HCEC 1CT (cell line): ENCODE results near the gene APOD.

ENCODE experiments used
- DNase-seq: peaks from one replicate; pipeline ENCODE4 v3.0.0-alpha.2; 2017

Gene APOD

DNA sequence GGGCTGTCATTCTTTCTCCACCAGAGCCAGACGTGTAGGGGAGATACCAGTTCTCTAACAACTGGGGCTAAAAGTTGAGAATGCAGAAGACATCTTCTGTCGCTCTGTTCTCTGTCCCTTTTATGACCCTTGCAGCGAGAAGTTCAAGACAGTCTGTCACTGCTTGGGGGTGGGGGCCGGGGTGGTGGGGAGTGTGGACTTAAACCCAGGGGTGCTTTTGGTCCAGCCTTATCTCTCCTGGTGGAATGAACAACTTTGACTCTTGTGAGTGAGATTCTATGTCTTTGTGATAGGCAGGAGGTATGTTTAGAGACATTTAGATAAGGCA, 767 bp upstream of the APOD start:
- DNase-seq = no peak

DNA sequence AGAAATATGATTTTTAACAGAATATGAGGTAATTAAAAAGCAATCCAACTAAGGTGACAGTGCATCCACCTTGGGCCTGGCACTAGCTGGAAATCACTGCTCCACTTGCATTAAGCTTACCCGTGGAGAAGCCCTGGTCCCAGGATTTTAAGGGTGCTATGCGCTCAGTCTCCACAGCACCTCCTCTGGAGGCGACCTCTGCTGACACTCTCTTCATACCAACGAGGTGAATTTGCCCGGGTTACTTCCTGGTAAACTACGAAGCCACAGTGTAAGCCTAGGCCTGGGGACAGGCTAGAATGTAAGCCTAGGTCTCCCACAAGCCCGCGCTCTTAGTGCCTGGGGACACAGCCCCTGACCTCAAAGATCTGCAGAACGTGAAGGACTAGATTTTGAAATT, 793 bp downstream of the APOD start:
- no peak for DNase-seq

DNA sequence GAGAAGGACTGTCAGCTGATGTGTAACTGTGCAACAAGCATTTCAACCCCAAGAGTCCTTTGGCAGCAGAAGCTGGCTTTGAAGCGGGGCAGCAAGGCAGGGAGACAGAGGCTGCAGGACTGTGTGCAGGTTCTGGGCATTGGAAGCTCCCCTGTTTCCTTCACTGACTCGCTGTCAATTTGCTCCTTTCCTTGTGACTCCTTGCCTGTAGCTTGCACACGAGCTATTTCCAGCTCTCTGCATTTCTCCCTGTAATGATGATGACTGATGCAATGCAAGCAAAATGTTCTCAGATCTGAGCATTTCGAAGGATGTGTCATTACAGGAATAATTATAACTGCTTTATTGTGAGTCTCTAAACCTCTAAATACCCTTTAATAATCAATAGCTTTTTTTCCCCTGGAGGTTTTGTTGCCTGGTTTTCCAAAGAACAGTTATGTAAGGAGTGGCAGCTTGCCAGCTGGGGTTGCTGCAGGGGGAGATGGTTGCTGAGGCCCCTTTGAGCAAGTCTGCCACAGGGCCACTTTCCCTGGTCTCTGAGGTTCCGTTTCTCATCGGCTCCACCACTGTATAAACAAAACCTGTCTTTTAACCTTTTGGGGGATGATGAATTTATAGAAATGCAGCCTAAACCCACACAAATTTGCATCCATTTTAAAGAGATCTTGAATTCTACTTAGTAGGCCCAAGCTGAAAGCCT, 2.8 kb downstream of the APOD start:
- peak; percentile 15 for DNase-seq

DNA sequence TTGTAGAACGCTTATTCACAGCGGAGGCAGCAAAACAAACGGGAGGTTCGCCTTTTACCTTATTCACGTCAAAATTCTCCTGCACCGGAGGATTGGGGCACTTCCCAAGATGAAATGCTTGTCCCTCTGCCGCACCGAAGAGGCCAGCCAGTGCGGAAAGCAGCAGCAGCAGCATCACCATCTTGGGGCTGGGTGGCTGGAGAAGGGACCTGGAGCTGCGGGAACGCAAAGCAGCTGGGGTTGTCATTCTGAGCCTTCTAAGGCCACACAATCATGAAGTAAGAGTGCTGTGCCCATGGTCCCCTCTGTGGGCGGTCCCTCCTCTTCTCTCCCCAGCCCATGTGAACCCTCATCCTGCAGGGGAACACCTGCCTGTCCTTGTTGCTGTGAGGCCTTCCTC, 4.5 kb downstream of the APOD start:
- no peak for DNase-seq

DNA sequence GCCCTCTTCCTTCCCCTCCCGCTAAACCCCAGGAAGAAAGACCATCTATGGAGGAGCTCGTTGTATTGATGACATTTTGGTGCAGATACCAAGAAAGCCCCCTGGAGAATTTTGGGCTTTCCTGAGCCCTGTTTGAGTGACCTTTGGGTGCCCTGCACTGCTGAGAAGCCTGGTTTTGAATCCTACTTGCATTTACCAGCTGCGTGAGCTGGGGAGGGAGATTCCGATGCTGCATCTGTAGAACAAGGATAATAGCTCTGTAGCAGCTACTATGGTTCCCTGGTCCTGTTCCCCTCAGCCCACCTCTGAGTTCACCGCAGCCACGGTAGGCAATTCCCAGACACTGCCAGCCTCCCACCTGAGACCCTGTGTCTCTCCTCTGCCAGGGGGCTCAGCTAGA, 5.2 kb downstream of the APOD start:
- no peak for DNase-seq

GRCh38 chr3:195577645-195578177, 6.0 kb downstream of the APOD start:
- no peak for DNase-seq

DNA sequence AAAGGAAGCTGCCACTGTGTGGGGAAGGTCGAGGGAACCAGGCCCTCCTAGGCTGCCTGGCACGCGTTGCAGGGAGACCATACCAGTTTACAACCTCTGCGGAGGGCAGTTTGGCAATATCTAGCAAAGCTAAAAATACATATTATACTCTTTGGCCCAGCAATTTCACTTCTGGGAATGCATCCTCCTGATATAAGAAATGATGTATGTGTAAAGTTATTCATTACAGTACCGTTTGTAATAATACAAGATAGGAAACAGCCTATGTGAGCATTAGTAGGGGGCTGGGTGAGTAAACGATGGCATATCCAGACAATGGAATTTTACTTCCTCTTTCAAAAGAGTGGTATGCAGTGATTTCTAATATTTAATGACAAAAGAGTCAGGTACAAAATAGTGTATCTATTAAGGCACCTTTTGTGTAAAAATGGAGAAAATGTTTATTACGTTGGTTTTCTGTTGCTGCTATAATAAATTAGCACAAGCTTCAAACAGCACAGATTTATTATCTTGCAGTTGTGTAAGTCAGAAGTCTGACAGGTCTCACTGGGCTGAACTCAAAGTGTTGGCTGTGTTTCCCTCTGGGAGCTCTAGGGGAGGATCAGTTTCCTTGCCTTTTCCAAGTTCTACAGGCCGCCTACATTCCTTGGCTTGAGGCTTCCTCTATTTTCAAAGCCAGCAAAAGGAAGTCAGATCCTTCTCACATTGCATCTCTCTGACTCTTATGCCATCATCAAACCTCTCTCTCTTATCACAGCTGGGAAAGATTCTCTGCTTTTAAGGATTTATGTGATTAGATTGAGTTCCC, 9.0 kb downstream of the APOD start:
- no peak for DNase-seq

DNA sequence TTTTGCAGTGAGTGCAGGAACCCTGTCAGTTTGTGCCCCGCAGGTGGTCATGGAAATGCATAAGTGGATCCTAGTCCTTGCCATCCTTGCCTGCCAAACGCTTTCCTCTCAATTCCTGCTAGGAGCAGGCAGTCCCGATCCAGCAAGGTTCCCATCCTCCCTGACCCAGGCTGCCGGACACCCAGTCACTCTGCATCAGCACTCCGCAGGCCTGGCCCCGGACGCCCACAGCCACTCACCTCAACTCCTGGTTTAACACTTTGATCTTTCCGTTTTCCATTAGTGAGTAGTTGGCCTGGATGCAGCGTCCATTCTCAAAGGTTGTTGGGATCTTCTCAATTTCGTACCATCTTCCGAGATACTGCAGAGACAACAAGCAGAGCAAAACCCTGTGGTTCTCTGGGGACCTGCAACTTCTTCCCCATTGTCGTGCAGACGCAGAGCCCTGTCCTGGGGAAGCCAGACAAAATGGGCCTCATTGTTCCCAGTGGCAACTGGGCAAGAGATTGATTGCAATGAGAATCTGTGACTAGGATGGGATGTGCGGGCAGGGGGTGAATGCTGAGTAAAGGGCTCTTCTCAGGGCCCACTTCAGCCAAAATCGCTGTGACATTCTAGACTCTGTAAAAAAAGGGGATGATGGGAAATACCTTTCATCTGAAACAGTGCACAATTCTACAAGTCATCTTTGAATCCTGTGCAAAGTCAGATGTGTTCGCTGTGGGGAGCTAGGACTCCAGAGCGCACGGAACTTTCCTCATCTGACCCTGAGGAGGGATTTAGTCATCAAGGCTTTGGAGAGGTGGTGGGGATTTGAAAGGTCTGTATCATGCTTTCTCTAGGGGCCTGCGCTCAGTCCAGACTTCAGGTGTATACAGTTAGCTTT, 9.9 kb downstream of the APOD start:
- no peak for DNase-seq

DNA sequence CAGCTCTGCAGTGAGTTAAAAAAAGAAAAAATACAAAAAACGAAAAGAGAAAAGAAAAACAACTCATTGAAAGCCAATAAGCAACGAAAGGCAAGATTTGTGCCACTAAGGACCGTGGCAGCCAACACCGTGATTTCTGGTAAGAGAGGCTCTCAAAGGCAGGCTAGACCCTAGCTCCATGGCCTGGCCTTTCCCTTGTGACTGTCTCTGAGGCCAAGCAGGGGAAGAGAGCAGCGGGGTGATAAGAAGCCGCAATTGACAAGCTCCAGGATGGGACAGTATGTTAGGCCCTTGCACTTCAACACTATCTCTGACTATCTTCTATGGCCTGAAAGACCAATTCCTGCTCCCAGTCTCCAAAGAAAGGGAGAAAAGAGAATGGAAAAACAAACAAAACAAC, 12.4 kb downstream of the APOD start:
- DNase-seq = no peak

DNA sequence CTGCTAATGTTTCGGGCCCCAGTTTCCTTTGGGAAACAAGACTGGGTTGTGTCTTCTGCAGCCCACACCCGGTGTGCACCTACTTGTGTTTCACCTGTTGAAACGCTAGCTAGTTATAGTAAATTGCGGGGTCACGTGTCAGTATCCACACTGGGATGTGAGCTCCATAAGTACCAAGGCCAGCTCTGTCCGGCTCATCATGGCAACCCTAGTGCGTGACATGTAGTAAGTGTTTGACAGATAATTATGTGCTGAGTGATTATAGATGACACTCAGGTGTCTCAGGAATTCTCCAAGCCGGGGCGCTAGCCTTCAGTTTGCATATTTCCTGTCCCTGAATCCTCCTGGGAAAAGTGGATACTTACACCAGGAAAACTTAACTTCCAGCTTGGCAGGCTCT, 12.8 kb downstream of the APOD start:
- DNase-seq = no peak

GRCh38 chr3:195570344-195570743, 13.4 kb downstream of the APOD start:
- no peak for DNase-seq

- no peak for DNase-seq
These were observed 15.1 kb downstream of the APOD start for GRCh38 chr3:195568630-195569029.

DNA sequence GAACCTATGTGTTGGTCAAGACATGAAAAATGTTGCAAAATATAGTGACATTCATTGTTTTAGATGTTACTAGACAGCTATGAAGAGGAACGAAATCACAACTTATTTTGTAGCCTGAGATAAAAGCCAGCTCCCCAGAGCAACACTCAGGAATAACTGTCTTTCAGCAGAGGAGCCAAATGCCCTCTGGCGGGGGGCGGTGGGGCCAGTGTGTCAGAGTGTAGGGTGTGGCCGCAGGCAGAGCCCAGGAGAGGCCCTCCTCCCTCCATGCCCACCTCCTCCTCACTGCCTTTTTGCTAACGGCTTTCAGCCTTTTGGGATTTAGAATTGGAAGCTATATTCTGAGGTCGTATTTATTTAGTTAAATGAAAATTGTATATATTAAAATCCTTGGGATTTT, 16.9 kb downstream of the APOD start:
- DNase-seq = no peak

- no peak for DNase-seq
These were observed 18.0 kb downstream of the APOD start for GRCh38 chr3:195565716-195566115.

DNA sequence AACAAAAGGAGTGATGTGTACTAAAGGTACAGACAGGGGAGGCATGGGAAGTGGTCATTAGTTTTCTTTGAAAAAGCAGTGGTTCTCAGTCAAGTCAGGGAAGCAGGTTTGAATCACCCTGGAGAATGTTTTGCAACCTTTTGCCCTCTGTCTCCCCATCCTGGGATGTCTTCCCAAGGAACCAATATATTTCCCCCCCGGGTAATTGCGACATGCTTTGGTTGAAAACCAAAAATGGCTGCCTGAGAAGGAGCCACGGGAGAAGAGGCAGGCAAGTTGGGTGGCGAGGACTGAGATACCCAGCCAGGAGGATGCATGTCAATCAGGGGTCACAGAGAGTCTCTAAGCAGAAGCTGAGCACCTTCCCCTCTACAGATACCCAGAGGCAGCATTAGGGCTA, 20.4 kb downstream of the APOD start:
- no peak for DNase-seq

DNA sequence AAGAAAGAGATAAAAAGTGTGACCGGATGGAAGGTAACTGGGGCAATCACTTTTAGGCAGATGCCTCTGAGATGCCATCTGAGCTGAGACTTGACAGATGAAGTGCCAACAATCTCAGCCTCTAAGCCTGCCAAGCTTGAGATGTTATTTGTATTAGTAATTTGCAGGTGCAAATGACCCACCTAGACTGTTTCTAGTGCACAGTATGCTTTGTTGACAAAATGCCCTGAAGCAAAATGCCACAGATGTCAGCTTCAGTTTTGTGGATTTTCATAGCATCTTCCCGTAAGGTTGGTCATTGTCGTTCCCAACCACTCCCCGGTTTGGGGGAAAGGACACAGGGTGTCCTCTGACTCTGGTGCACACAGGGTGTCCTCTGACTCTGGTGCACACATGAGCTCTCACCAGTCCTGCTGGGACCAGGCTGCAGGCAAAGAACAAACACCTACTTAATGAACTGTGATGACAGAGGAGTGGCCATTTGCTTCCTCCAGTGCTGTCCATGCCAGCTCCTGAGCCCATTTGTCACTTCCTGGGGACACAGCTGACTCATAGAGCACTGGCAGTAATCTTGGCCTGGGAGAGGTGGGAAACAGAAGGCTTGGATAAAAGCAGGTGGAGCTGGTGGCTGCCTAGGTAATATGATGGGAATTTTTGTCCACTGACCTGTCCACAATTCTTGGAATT, 23.9 kb downstream of the APOD start:
- no peak for DNase-seq

DNA sequence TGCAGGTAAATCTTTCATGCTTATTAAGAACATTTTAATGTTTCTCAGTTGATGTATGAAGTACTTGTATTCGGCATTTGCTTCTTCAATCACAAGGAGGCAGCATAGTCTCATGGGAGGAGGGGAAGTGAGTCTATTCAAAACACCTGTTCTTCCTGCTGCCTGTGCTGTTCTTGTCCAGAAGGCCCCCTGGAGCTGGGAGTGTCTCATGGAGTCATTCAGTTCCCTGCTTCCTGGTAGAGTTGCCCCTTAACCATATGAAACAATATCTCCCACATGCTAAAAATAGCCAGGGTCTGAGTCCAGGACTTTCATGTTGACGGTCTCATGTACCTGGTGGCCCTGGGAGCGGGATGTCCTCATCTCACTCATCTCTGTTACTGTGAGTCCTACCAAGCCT, 25.1 kb downstream of the APOD start:
- peak; percentile 7 for DNase-seq

DNA sequence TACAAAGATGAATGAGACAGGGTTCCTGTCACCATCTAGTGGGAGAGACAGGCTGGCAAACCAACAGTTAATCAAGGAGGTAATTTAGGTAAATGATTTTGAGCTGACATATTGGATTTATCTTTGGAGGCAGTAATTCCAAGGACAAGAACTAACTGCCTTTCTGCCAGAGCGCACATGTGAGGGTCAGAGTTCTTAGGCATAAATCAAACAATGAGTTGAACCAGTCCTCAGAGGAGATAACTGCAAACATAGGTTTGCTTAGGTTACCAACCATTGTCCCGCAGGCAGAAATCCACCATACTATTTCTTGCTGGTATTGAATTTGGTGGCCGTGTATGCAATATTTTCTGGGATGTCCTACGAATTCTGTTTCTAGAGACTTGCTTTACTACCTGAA, 26.4 kb downstream of the APOD start:
- no peak for DNase-seq

- DNase-seq = no peak
These were observed 27.4 kb downstream of the APOD start for GRCh38 chr3:195556390-195556789.

DNA sequence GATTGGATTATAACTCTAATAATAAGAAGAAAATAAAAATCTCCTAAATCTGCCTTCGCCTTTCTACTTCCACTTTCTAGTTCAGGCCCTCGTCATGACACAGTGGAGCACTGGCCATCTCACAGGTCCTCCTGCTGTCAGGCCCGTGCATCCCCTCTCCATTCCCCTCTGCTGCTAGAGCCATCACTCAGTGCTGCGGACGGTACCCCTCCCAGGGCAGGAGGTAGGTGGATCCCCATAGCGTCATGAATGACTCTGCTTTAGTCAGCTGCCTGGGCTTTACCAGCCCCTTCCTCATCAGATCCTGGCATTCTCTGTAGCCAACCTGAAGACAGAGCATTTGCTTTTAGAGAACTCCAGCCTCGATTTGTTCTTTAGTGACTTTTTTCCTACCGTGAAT, 28.6 kb downstream of the APOD start:
- no peak for DNase-seq

DNA sequence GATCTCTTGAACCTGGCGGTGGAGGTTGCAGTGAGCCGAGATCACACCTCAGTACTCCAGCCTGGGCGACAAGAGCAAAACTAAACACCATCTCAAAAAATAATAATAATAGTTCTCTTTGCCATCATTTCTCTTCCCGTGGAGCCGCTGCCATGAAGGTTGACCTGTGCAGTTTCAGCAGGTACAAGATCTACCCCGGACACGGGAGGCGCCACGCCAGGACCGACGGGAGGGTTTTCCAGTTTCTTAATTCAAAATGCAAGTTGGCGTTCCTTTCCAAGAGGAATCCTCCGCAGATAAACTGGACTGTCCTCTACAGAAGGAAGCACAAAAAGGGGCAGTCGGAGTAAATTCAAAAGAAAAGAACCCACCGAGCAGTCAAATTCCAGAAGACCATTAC, 29.3 kb downstream of the APOD start:
- no peak for DNase-seq

GRCh38 chr3:195553268-195553667, 30.5 kb downstream of the APOD start:
- no peak for DNase-seq

GRCh38 chr3:195551381-195551978, 32.3 kb downstream of the APOD start:
- no peak for DNase-seq
